Measurements from ENCODE around the gene DOCK2. TPM values are rescaled to one million over a fixed set of nuclear protein-coding genes. Genes with fewer than 3 reads are reported as not detected.

DOCK2 gene
- total and polyA plus RNA-seq, 12 donors = 3.3 to 59.5 (median 21.0) TPM

DNA sequence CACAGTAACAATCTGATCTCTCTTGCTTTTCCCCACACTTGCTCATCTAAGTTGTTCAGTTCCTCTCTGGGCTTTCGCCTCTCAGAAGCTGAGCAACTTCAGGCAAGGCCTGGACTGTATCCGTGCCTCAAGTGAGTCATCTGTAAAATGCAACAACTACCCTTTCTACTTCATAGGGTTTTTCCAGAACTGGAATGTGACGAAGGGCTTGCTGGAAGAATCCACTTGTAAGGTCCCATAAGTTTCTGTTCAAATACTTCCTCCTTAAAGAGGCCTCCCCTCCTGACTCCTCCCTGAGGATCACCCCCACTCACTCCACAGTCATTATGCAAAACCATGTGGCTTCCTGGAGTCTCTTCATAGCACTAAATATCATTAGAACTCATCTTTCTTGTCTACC is 360.7 kb downstream of the DOCK2 start:
- intact Hi-C loops (cut with DNase I) = no loop called here
- DNase-seq = no peak
- no peaks in the 10 kb centered on the region for H3K9me3 ChIP-seq (replicated peaks in 1 of 3)
- H3K27me3 ChIP-seq = no peaks in the 10 kb centered on the region
- TF ChIP-seq, protein P1, sequence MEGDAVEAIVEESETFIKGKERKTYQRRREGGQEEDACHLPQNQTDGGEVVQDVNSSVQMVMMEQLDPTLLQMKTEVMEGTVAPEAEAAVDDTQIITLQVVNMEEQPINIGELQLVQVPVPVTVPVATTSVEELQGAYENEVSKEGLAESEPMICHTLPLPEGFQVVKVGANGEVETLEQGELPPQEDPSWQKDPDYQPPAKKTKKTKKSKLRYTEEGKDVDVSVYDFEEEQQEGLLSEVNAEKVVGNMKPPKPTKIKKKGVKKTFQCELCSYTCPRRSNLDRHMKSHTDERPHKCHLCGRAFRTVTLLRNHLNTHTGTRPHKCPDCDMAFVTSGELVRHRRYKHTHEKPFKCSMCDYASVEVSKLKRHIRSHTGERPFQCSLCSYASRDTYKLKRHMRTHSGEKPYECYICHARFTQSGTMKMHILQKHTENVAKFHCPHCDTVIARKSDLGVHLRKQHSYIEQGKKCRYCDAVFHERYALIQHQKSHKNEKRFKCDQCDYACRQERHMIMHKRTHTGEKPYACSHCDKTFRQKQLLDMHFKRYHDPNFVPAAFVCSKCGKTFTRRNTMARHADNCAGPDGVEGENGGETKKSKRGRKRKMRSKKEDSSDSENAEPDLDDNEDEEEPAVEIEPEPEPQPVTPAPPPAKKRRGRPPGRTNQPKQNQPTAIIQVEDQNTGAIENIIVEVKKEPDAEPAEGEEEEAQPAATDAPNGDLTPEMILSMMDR (IDR thresholded peaks at IDR 0.05) = no peak
- no peak for TF ChIP-seq POLR2A (IDR thresholded peaks at IDR 0.05)
- no peaks in the 10 kb centered on the region for H3K36me3 ChIP-seq (replicated peaks in 1 of 2)
- no peak overlapping the region for H3K4me3 ChIP-seq
- WGBS, 4 donors = 85 to 95% (median 90%) methylated on average over 3 of the region's 3 CpGs
- no peaks in the 10 kb centered on the region for H3K4me1 ChIP-seq (replicated peaks in 1 of 2)
- H3K27ac ChIP-seq = no peak overlapping the region

DNA sequence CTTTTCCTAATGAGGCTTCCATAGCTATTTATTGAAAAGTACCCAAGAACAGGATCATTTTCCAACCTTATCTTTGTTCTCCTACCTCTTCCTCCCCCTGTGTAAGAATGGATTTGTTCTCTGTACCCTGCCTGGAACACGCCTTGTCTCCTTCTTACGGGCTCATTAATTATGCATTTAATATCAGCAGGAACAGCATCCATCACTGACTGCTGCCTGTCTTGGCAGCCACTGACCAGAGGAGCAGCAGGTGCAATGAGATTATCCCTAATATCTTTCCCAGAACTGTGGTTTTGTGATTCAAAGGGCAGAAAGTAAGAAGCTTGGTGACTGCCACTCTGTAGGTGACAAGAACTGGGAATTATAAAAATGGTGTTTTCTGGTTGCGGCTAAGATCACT is 362.5 kb downstream of the DOCK2 start:
- Histone ChIP-seq H3K9me3 (replicated peaks in 1 of 3) (no peaks in the 10 kb centered on the region), H3K36me3 (replicated peaks in 1 of 2) (no peaks in the 10 kb centered on the region), H3K4me1 (replicated peaks in 1 of 2) (no peaks in the 10 kb centered on the region), H3K27ac (no peak overlapping the region), H3K27me3 (no peaks in the 10 kb centered on the region), H3K4me3 (no peak overlapping the region)
- DNase-seq = no peak
- TF ChIP-seq POLR2A (IDR thresholded peaks at IDR 0.05) = no peak
- WGBS, 4 donors = 92 to 96% (median 94%) methylated on average over 3 of the region's 3 CpGs
- intact Hi-C loops (cut with DNase I) = no loop called here

DNA sequence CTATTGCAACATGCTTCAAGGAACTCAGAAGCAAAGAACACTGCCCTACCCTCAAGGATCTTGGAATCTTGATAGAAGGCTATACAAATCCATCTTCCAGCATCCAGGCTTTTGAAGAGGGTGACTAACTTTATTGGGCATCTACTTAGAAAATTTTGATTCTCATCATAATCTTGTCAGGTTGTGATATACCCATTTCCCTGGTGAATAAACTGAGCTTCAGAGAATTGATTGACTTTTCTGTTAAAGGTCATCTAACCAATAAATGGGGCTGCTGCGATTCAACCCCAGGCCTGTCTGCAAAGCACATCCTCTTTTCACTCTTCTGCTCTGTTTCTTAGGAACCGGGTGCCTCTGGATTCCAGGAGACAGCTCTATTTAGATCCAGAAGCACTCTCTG is 363.1 kb downstream of the DOCK2 start:
- TF ChIP-seq, protein P1 (IDR thresholded peaks at IDR 0.05) = no peak
- no peak for TF ChIP-seq POLR2A (IDR thresholded peaks at IDR 0.05)
- intact Hi-C loops (cut with DNase I) = no loop called here
- H3K27me3 ChIP-seq = no peaks in the 10 kb centered on the region
- H3K4me1 ChIP-seq (replicated peaks in 1 of 2) = no peaks in the 10 kb centered on the region
- no peak for DNase-seq
- H3K27ac ChIP-seq = no peak overlapping the region
- no peaks in the 10 kb centered on the region for H3K9me3 ChIP-seq (replicated peaks in 1 of 3)
- H3K36me3 ChIP-seq (replicated peaks in 1 of 2) = no peaks in the 10 kb centered on the region
- H3K4me3 ChIP-seq = no peak overlapping the region
- WGBS, 4 donors = 76 to 97% (median 87%) methylated on average over 2 of the region's 2 CpGs

DNA sequence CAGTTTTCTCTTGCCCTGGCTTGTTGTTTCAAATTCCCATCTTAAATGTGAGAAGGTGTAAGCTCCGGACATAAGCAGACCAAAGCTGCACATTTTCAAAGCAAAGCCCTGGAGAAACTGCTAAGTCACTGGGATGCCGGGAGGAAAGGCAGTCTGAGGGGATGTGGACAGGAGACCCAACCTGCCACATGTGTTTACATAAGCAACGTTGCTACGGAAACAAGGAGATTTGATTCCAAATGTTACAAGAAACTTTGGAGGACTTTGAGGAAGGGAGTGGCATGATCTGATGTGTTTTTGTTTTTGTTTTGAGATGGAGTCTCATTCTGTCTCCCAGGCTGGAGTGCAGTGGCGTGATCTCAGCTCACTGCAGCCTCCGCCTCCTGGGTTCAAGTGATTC is 368.9 kb downstream of the DOCK2 start:
- H3K4me3 ChIP-seq = no peak overlapping the region
- no peaks in the 10 kb centered on the region for H3K27me3 ChIP-seq
- no peak overlapping the region for H3K27ac ChIP-seq
- intact Hi-C loops (cut with DNase I) = no loop called here
- no peaks in the 10 kb centered on the region for H3K4me1 ChIP-seq (replicated peaks in 1 of 2)
- 60 to 70% (median 66%) methylated on average over 6 of the region's 6 CpGs for WGBS, 4 donors
- TF ChIP-seq, protein P1 (IDR thresholded peaks at IDR 0.05) = no peak
- no peak for TF ChIP-seq POLR2A (IDR thresholded peaks at IDR 0.05)
- no peak for DNase-seq
- H3K9me3 ChIP-seq (replicated peaks in 1 of 3) = no peaks in the 10 kb centered on the region
- no peaks in the 10 kb centered on the region for H3K36me3 ChIP-seq (replicated peaks in 1 of 2)

DNA sequence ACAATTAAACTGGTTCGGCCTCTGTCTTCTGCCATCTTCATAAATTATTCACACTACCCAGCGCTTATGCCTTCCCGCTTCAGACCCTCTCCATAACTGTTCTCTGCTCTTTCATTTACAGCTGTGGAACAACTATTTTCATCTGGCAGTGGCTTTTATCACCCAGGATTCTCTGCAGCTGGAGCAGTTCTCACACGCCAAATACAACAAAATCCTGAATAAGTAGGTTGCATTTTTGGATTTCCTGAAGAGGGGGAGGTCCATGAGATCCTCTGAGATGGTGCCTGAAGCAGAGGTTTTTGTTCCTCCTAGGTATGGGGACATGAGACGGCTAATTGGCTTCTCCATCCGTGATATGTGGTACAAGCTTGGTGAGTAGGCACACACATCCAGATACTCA is 371.3 kb downstream of the DOCK2 start:
- WGBS, 4 donors = 64 to 73% (median 69%) methylated on average over 6 of the region's 6 CpGs
- intact Hi-C loops (cut with DNase I) = no loop called here
- H3K4me3 ChIP-seq = no peak overlapping the region
- DNase-seq = no peak
- no peak overlapping the region for H3K27ac ChIP-seq
- H3K9me3 ChIP-seq (replicated peaks in 1 of 3) = no peaks in the 10 kb centered on the region
- no peaks in the 10 kb centered on the region for H3K27me3 ChIP-seq
- no peaks in the 10 kb centered on the region for H3K4me1 ChIP-seq (replicated peaks in 1 of 2)
- H3K36me3 ChIP-seq (replicated peaks in 1 of 2) = no peaks in the 10 kb centered on the region
- no peak for TF ChIP-seq POLR2A (IDR thresholded peaks at IDR 0.05)
- TF ChIP-seq, protein P1 (IDR thresholded peaks at IDR 0.05) = no peak

All from adrenal gland (tissue), 12 donors.